Measurements from ENCODE around the gene MAN2A2.

Gene MAN2A2

GRCh38 chr15:90954712-90955623 lies 51.9 kb downstream of the MAN2A2 start, which contains the start of gene RCCD1:
Gene RCCD1 (plus strand): TSS chr15:90954884. CDS start chr15:90956735, 1,851 bp downstream.
- ATAC-seq (replicated peaks; ENCODE audit: extremely low read depth, poor library complexity, severe bottlenecking) = peak; percentile 97

DNA sequence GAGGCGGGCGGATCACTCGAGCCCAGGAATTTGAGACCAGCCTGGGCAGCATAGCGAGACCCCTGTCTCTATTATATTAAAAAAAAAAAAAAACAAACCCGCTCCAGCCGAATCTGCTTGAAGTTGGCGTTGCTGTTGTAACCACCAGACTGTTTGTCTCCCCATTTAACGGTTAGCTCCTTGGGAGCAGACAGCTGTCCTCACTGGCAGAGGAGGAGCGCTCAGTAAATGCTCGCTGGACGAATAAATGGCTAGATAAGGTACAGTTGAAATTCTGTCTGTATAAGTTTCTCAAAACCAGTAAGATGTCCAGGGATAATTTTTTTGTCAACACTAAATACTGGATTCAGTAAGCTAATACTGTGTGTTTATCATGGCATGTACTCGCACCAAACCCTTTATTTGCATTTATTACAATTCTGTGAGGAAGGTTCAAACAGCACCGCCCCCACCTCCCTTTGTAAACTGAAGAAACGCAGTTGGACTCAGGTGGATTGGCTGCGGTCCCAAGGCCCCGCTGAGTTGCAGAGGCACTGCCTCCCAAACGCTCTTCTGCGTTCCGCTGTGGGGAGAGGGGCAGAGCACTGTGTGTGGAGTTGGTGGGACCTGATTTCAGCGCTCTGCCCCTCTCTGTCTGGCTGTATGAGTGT lies 52.6 kb downstream of the MAN2A2 start:
- DNase-seq (ENCODE audit: low spot score in 2 of 2) (no peak), ATAC-seq (replicated peaks; ENCODE audit: extremely low read depth, poor library complexity, severe bottlenecking) (no peak)
- H3K27me3 Mint-ChIP-seq = no peaks in the 10 kb centered on the region
- peak overlapping the region; percentile 69 for H3K27ac Mint-ChIP-seq (ENCODE audit: low read depth)
- peaks cover 9% of the 10 kb centered on the region for H3K4me1 Mint-ChIP-seq
- no peaks in the 10 kb centered on the region for H3K9me3 Mint-ChIP-seq
- peaks cover 17% of the 10 kb centered on the region for H3K36me3 Mint-ChIP-seq (ENCODE audit: insufficient read depth)
- peak overlapping the region; percentile 77 for H3K4me3 Mint-ChIP-seq

More at GRCh38 chr15:90954712-90955623, 51.9 kb downstream of the MAN2A2 start, which contains the start of gene RCCD1:
- peak; percentile 74 to 76 for DNase-seq (ENCODE audit: low spot score in 2 of 2)
- H3K4me1 Mint-ChIP-seq = peaks cover 9% of the 10 kb centered on the region
- H3K27ac Mint-ChIP-seq (ENCODE audit: low read depth) = peak within 1 kb of the TSS; percentile 69
- H3K36me3 Mint-ChIP-seq (ENCODE audit: insufficient read depth) = peaks cover 18% of the 10 kb centered on the region
- H3K27me3 Mint-ChIP-seq = no peaks in the 10 kb centered on the region
- H3K4me3 Mint-ChIP-seq = peak within 1 kb of the TSS; percentile 77
- H3K9me3 Mint-ChIP-seq = no peaks in the 10 kb centered on the region

- no peaks in the 10 kb centered on the region for H3K9me3 Mint-ChIP-seq
- ATAC-seq (replicated peaks; ENCODE audit: extremely low read depth, poor library complexity, severe bottlenecking) (no peak), DNase-seq (ENCODE audit: low spot score in 2 of 2) (peak in 1 of 2 donors; percentile 27)
- peaks cover 13% of the 10 kb centered on the region for H3K36me3 Mint-ChIP-seq (ENCODE audit: insufficient read depth)
- H3K27me3 Mint-ChIP-seq = no peaks in the 10 kb centered on the region
- peak overlapping the region; percentile 77 for H3K4me3 Mint-ChIP-seq
- peaks cover 9% of the 10 kb centered on the region for H3K4me1 Mint-ChIP-seq
- H3K27ac Mint-ChIP-seq (ENCODE audit: low read depth) = no peak overlapping the region
Measured at GRCh38 chr15:90956274-90957030, 53.4 kb downstream of the MAN2A2 start.

- no peak for DNase-seq (ENCODE audit: low spot score in 2 of 2)
- no peak for ATAC-seq (replicated peaks; ENCODE audit: extremely low read depth, poor library complexity, severe bottlenecking)
- peaks cover 9% of the 10 kb centered on the region for H3K4me1 Mint-ChIP-seq
- H3K36me3 Mint-ChIP-seq (ENCODE audit: insufficient read depth) = peaks cover 10% of the 10 kb centered on the region
- no peaks in the 10 kb centered on the region for H3K27me3 Mint-ChIP-seq
- H3K4me3 Mint-ChIP-seq = peak overlapping the region; percentile 58
- peak overlapping the region; percentile 75 for H3K27ac Mint-ChIP-seq (ENCODE audit: low read depth)
- no peaks in the 10 kb centered on the region for H3K9me3 Mint-ChIP-seq
Measured at GRCh38 chr15:90957031-90957790, 54.1 kb downstream of the MAN2A2 start.

GRCh38 chr15:90957791-90958190 lies 54.7 kb downstream of the MAN2A2 start:
- no peaks in the 10 kb centered on the region for H3K9me3 Mint-ChIP-seq
- ATAC-seq (replicated peaks; ENCODE audit: extremely low read depth, poor library complexity, severe bottlenecking) (no peak), DNase-seq (ENCODE audit: low spot score in 2 of 2) (no peak)
- H3K36me3 Mint-ChIP-seq (ENCODE audit: insufficient read depth) = peaks cover 10% of the 10 kb centered on the region
- H3K27ac Mint-ChIP-seq (ENCODE audit: low read depth) = peak overlapping the region; percentile 75
- H3K27me3 Mint-ChIP-seq = no peaks in the 10 kb centered on the region
- peak overlapping the region; percentile 58 for H3K4me3 Mint-ChIP-seq
- peaks cover 9% of the 10 kb centered on the region for H3K4me1 Mint-ChIP-seq

DNA sequence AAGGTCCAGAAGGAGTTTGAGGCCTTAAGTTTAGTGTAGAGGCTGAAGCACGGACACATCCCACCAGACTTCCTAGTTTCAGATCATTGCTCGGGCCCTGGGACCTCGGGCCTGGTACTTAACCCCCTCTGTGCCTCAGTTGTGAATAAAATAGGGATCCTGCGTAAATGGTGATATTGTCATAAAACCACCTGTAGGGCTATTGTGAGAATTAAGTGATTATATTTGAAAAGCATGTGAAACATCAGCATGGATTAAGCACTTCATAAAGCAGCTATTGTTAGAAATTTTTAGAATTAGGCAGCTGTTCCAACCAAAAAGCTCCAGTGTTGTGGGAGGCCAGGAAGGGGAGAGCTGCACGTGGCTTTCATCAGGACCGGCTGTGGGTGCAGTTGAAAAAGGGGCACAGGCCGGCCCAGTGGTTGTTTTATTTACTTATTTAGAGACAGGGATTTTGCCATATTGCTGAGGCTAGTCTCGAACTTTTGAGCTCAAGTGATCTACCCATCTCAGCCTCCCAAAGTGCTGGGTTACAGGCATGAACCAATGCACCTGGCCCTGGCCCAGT lies 56.0 kb downstream of the MAN2A2 start:
- H3K4me3 Mint-ChIP-seq = no peak overlapping the region
- H3K9me3 Mint-ChIP-seq = no peaks in the 10 kb centered on the region
- no peak for DNase-seq (ENCODE audit: low spot score in 2 of 2)
- H3K27me3 Mint-ChIP-seq = no peaks in the 10 kb centered on the region
- H3K27ac Mint-ChIP-seq (ENCODE audit: low read depth) = no peak overlapping the region
- ATAC-seq (replicated peaks; ENCODE audit: extremely low read depth, poor library complexity, severe bottlenecking) = no peak
- H3K36me3 Mint-ChIP-seq (ENCODE audit: insufficient read depth) = peaks cover 10% of the 10 kb centered on the region
- peaks cover under 1% of the 10 kb centered on the region for H3K4me1 Mint-ChIP-seq

DNA sequence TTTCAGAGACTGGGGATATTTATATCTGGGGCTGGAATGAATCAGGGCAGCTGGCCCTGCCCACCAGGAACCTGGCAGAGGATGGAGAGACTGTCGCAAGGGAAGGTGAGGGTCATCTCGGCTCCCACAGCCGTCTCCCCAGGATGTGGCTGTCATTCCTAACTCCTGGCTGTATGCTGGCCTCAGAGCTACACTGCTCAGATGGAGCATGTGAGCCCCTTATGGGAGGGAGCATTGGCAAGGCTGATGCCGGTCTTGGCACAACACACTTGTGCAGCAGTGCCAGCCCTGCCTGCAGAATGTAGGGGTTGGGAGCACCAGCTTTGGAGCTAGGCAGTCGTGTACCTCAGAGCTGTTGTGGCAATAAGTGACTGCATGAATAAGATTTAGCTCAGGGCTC lies 56.8 kb downstream of the MAN2A2 start:
- no peak for DNase-seq (ENCODE audit: low spot score in 2 of 2)
- Mint-ChIP-seq H3K27me3 (no peaks in the 10 kb centered on the region), H3K36me3 (ENCODE audit: insufficient read depth) (peaks cover 9% of the 10 kb centered on the region), H3K4me3 (no peak overlapping the region), H3K27ac (ENCODE audit: low read depth) (no peak overlapping the region), H3K4me1 (no peaks in the 10 kb centered on the region), H3K9me3 (no peaks in the 10 kb centered on the region)
- no peak for ATAC-seq (replicated peaks; ENCODE audit: extremely low read depth, poor library complexity, severe bottlenecking)

GRCh38 chr15:90960298-90961091 lies 57.4 kb downstream of the MAN2A2 start:
- no peak overlapping the region for H3K27ac Mint-ChIP-seq (ENCODE audit: low read depth)
- no peaks in the 10 kb centered on the region for H3K9me3 Mint-ChIP-seq
- peaks cover 6% of the 10 kb centered on the region for H3K36me3 Mint-ChIP-seq (ENCODE audit: insufficient read depth)
- no peaks in the 10 kb centered on the region for H3K27me3 Mint-ChIP-seq
- no peak for DNase-seq (ENCODE audit: low spot score in 2 of 2)
- H3K4me1 Mint-ChIP-seq = no peaks in the 10 kb centered on the region
- ATAC-seq (replicated peaks; ENCODE audit: extremely low read depth, poor library complexity, severe bottlenecking) = no peak
- H3K4me3 Mint-ChIP-seq = no peak overlapping the region

DNA sequence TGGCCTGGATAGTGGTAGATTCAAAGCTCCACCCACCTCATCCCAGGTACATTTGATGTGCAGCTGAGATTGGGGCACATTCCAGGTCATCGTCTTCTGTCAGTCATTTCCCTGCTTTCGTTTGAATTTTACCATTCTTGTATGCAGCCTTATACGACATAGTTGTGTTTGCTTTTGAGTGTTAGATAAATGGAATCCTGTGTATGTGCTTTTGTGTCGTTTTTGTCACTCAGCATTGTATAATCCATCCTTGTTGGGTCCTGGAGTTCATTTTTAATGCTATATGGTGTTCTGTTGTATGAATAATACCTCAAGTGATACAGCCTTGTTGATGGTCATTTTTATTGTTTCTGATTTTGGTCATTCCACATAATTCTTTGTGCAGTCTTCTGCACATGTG lies 58.9 kb downstream of the MAN2A2 start:
- no peaks in the 10 kb centered on the region for H3K4me1 Mint-ChIP-seq
- no peak overlapping the region for H3K4me3 Mint-ChIP-seq
- DNase-seq (ENCODE audit: low spot score in 2 of 2) (no peak), ATAC-seq (replicated peaks; ENCODE audit: extremely low read depth, poor library complexity, severe bottlenecking) (no peak)
- H3K36me3 Mint-ChIP-seq (ENCODE audit: insufficient read depth) = peaks cover 7% of the 10 kb centered on the region
- H3K9me3 Mint-ChIP-seq = no peaks in the 10 kb centered on the region
- no peak overlapping the region for H3K27ac Mint-ChIP-seq (ENCODE audit: low read depth)
- H3K27me3 Mint-ChIP-seq = no peaks in the 10 kb centered on the region

GRCh38 chr15:90966262-90966661 lies 63.2 kb downstream of the MAN2A2 start:
- H3K4me1 Mint-ChIP-seq = no peaks in the 10 kb centered on the region
- H3K36me3 Mint-ChIP-seq (ENCODE audit: insufficient read depth) = peaks cover 18% of the 10 kb centered on the region
- no peak overlapping the region for H3K4me3 Mint-ChIP-seq
- no peak for DNase-seq (ENCODE audit: low spot score in 2 of 2)
- no peaks in the 10 kb centered on the region for H3K9me3 Mint-ChIP-seq
- no peak overlapping the region for H3K27ac Mint-ChIP-seq (ENCODE audit: low read depth)
- no peaks in the 10 kb centered on the region for H3K27me3 Mint-ChIP-seq
- ATAC-seq (replicated peaks; ENCODE audit: extremely low read depth, poor library complexity, severe bottlenecking) = no peak

DNA sequence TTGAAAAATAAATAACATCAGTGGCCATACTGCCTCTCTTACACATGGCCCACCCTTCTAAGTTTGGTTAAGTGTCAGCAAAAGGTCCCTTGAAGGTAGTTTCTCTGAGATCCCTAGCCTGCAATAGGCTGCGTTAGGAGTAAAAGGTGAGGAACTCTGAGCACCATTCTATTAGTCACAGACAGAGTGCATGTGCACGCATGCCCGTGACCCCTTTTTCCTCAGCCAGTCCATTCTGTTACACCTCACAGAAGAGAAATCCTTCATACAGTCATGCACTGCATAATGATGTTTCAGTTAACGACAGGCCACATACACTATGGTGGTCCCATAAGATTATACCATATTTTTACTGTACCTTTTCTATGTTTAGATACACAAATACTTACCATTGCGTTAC lies 64.1 kb downstream of the MAN2A2 start:
- peaks cover 19% of the 10 kb centered on the region for H3K36me3 Mint-ChIP-seq (ENCODE audit: insufficient read depth)
- no peak for ATAC-seq (replicated peaks; ENCODE audit: extremely low read depth, poor library complexity, severe bottlenecking)
- H3K9me3 Mint-ChIP-seq = no peaks in the 10 kb centered on the region

More for the DNA sequence above, 64.1 kb downstream of the MAN2A2 start:
- Mint-ChIP-seq H3K4me1 (no peaks in the 10 kb centered on the region), H3K27ac (ENCODE audit: low read depth) (no peak overlapping the region), H3K27me3 (no peaks in the 10 kb centered on the region), H3K4me3 (no peak overlapping the region)
- DNase-seq (ENCODE audit: low spot score in 2 of 2) = no peak

Data from central memory CD8-positive, alpha-beta T cell (primary cell).